Nephron progenitor cell (in vitro differentiated cells): ENCODE data around the gene ETV3L.

Experiments
- DNase-seq: peaks from one replicate; pipeline ENCODE4 v3.0.0; 2021
- H3K27ac Mint-ChIP-seq: 2 replicates; pipeline ENCODE4 v1.8.0; 2021; ENCODE audit warnings: mild to moderate bottlenecking, moderate library complexity, mixed read lengths
- H3K27me3 Mint-ChIP-seq: 2 replicates; pipeline ENCODE4 v1.8.0; 2021; ENCODE audit warnings: mild to moderate bottlenecking, low read depth, mixed read lengths; ENCODE audit not compliant: poor library complexity
- H3K36me3 Mint-ChIP-seq: 2 replicates; pipeline ENCODE4 v1.8.0; 2021; ENCODE audit warnings: low read depth, mixed read lengths
- H3K4me1 Mint-ChIP-seq: 2 replicates; pipeline ENCODE4 v1.8.0; 2021; ENCODE audit warnings: mixed read lengths
- H3K4me3 Mint-ChIP-seq: 2 replicates; pipeline ENCODE4 v1.8.0; 2021; ENCODE audit warnings: mild to moderate bottlenecking, moderate library complexity, mixed read lengths
- H3K9me3 Mint-ChIP-seq: 2 replicates; pipeline ENCODE4 v1.8.0; 2021; ENCODE audit warnings: mild to moderate bottlenecking, moderate library complexity, mixed read lengths
- CTCF ChIP-seq: fragments of 200-600 bp; sonication (generic); IDR thresholded peaks from 2 replicates; pipeline ENCODE4 v1.5.0; 2021; ENCODE audit warnings: antibody characterized with exemption

The ETV3L gene

DNA sequence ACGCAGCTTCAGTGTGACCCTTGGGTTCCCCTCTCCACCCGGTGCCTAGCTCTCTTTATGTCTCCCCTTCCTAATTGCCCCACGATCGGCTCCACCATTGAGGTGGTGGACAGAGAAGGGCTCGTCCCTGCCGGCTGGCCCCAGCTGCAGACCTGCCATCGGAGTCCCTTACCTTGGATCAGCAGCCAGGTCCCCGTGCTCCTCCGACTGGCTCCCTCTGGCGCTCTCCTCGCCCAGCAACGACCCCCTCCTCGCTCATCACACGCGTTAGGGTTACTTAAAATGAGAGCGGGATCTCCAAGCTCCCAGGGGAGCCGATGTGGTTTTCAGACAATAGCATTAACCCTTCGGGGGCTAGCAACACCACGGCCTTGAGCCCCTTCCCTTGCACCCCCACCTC is 8.1 kb upstream of the ETV3L start:
- DNase-seq: no peak
- Mint-ChIP-seq H3K4me1 (peaks cover 74% of the 10 kb centered on the region), H3K4me3 (no peak overlapping the region), H3K27ac (no peak overlapping the region), H3K9me3 (no peaks in the 10 kb centered on the region), H3K36me3 (no peaks in the 10 kb centered on the region), H3K27me3 (peaks cover 47% of the 10 kb centered on the region)
- TF ChIP-seq CTCF: no peak

- peaks cover 65% of the 10 kb centered on the region for H3K4me1 Mint-ChIP-seq
- peaks cover 40% of the 10 kb centered on the region for H3K27me3 Mint-ChIP-seq
- H3K36me3 Mint-ChIP-seq: no peaks in the 10 kb centered on the region
- no peak overlapping the region for H3K27ac Mint-ChIP-seq
- H3K4me3 Mint-ChIP-seq: no peak overlapping the region
- DNase-seq: no peak
- no peak for TF ChIP-seq CTCF
- no peaks in the 10 kb centered on the region for H3K9me3 Mint-ChIP-seq
These were observed 7.2 kb upstream of the ETV3L start for GRCh38 chr1:157106813-157107189.

DNA sequence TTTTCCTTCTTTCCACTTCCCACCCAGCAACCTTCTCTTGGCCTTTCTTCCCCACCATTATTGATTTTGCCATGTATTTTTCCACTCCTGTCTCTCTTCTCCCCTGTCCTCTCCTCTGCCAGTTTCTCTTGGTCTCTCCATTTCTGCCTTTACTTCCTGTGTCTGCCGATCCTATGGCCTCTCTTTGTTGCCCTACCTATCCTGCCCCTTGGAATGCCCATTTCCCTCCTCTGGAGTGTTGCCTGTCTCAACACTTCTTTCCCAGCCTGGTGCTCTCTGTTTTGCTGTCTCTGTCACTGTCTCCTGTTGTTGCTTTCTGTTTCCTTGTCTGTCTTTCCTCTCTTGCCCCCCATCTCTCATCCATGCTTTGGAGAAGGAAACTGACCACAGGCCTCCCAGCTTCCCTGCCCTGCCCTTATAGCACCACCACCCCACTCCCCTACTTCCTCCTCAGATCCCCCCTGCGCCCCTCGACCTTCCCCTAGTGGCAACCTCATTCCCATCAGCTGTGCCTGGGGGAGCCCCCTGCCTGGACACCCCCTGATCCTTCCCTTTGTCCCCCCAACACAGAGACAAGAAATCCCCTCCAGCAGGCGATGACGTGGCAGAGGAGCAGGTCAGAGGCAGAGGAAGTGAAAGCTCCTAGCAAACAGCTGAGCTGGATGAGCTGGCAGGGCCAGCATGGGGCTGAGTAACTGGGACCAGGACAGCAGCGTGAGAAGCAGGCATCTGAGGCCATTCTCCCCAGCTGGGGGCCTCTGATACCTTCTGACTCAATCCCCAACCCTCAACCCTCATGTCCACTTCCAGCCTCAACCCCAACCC is 6.6 kb upstream of the ETV3L start:
- no peak for TF ChIP-seq CTCF
- H3K9me3 Mint-ChIP-seq: no peaks in the 10 kb centered on the region
- no peak overlapping the region for H3K27ac Mint-ChIP-seq
- no peaks in the 10 kb centered on the region for H3K36me3 Mint-ChIP-seq
- DNase-seq: no peak
- peaks cover 34% of the 10 kb centered on the region for H3K27me3 Mint-ChIP-seq
- no peak overlapping the region for H3K4me3 Mint-ChIP-seq
- H3K4me1 Mint-ChIP-seq: peaks cover 59% of the 10 kb centered on the region

DNA sequence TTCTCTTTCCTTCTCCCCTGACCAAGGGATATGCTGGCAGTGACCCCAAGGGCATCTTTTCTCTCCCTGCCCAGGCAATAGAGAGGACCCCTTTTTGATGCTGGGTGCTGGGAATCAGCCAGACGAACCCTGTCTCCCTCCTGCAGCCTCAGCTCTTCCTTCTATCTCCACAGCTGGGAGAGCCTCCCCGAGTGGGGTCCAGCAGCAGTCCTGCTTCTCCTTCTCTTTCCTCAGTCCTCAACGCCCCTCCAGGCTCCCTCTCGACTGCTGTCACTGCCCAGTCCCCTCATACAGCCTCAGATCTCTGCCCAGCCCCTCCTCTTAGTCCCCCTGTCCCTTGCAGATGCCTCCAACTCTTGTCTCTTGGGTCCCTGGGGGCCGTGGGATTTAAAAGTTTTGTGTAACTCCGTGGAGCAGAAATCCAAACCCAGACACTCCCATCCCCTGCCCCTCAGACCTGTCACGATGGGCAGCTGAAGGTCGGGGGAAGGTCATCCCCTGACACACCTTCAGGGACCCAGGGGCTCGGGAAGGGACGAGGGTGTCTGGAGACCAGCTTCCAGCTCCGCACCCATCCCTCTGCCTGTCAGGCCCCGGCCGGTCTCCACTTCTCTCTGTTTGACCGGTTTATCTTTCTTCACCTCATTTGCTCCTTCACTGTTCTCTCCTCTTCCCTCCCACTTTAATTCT is 5.8 kb upstream of the ETV3L start:
- Mint-ChIP-seq H3K27ac (no peak overlapping the region), H3K27me3 (peaks cover 36% of the 10 kb centered on the region), H3K36me3 (no peaks in the 10 kb centered on the region), H3K4me3 (no peak overlapping the region), H3K9me3 (no peaks in the 10 kb centered on the region), H3K4me1 (peaks cover 53% of the 10 kb centered on the region)
- no peak for TF ChIP-seq CTCF
- no peak for DNase-seq

GRCh38 chr1:157104598-157105293 is 5.1 kb upstream of the ETV3L start:
- Mint-ChIP-seq H3K36me3 (no peaks in the 10 kb centered on the region), H3K9me3 (no peaks in the 10 kb centered on the region), H3K27ac (peak overlapping the region; percentile 56), H3K27me3 (peaks cover 32% of the 10 kb centered on the region), H3K4me3 (no peak overlapping the region), H3K4me1 (peaks cover 46% of the 10 kb centered on the region)
- TF ChIP-seq CTCF: no peak
- no peak for DNase-seq
